Activated naive CD8-positive, alpha-beta T cell treated with anti-CD3 and anti-CD28 coated beads, Interleukin-2, amount 10 ng/mL, durations not matched to agents 7 days and 5 days (primary cell): Measurements from ENCODE around the gene GPR31. TPM values are rescaled to one million over a fixed set of nuclear protein-coding genes. Genes with fewer than 3 reads are reported as not detected.
A peak's percentile ranks its signal among the peaks of the same experiment; 100 is the strongest.

ENCODE experiments used
- ATAC-seq: fragments of 150-1000 bp; cut with Tn5 transposase; one replicate; pipeline ENCODE4 v1.10.0; 2021; ENCODE audit warnings: low read depth, moderate library complexity
- POLR2A ChIA-PET: fragments of 350-600 bp; sonication (Branson Sonifier 250); formaldehyde crosslinking; loops from one replicate; lab custom pipeline; 2021; ENCODE audit warnings: antibody characterized with exemption; lab: Charles Lee
- DNase-seq: peaks from one replicate; pipeline ENCODE4 v3.0.0; 2021
- H3K27ac Mint-ChIP-seq: one replicate; pipeline ENCODE4 v1.8.0; 2022; ENCODE audit warnings: mild to moderate bottlenecking, mixed read lengths
- H3K27me3 Mint-ChIP-seq: one replicate; pipeline ENCODE4 v1.8.0; 2022; ENCODE audit warnings: mild to moderate bottlenecking, moderate library complexity, mixed read lengths
- H3K36me3 Mint-ChIP-seq: one replicate; pipeline ENCODE4 v1.8.0; 2021; ENCODE audit warnings: mild to moderate bottlenecking, mixed read lengths
- H3K4me1 Mint-ChIP-seq: one replicate; pipeline ENCODE4 v1.8.0; 2021; ENCODE audit warnings: mixed read lengths
- H3K4me3 Mint-ChIP-seq: one replicate; pipeline ENCODE4 v1.8.0; 2022; ENCODE audit warnings: mild to moderate bottlenecking, moderate library complexity, mixed read lengths
- H3K9me3 Mint-ChIP-seq: one replicate; pipeline ENCODE4 v1.8.0; 2021; ENCODE audit warnings: mixed read lengths
- total RNA-seq, 2 experiments: library from RNA; stranded (reverse); gene quantifications; one replicate each; pipeline ENCODE4 v1.2.3, GENCODE V29; 2021

Gene GPR31
- total RNA-seq, 2 experiments from 2014 or later = not detected

DNA sequence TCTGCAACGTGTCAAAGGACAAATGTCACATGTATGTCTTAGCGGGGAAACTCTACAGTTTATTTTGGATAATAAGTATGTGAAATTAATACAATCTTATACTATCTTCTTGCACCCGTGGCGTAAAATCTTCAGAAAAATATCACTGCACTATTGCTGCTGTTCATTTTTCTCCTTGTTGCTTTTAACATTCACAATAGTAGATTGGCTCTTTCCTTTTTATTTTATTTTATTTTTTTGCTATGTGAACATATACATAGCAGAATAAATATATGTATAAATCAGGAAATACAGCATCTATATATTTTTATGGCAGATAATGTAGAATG is 15.4 kb downstream of the GPR31 start:
- no peak for ATAC-seq
- Mint-ChIP-seq H3K4me1 (peaks cover under 1% of the 10 kb centered on the region), H3K9me3 (no peaks in the 10 kb centered on the region), H3K27ac (no peak overlapping the region), H3K27me3 (peaks cover 18% of the 10 kb centered on the region), H3K36me3 (no peaks in the 10 kb centered on the region), H3K4me3 (no peak overlapping the region)
- POLR2A ChIA-PET = interaction anchor here (1.2 kb wide), 1 partner anchor 143 kb away, joined by 4 read pairs; the partner anchor contains the start of gene CEP43
- no peak for DNase-seq

DNA sequence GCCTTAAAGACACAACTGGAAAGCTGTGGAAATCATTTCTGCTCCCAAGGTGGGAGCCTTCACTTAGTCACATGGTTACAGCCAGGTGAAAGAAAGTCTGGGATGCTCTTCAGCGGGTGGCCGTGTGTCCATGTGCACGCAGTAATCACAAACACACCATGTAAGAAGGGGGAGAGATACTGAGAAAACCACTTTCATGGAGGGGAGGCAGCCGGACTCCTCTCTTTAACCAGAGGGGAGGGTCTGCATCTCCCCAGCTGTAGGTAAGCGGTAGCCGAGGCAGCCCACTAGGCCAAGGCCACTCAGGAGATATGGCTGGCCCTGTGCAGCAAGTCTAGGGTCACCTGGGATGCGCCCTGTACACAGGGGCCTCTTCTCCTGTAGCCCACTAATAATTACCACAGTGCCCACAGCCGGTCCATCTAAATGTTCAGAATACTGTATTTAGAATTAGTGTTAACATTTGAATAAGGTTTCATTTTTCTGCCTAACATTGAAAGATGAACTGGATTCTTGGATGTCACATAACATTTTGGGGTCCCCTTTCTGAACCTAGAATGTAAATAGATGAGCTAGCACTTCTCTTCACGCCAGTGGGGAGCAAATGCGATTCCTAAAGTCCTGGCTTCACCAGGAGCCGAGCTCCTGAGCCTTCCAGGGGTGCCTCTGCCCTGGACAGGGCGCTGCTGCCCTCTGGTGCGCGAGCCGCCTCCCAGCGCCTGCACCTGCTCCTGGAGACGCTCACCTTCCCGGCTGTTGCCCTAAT is 15.9 kb downstream of the GPR31 start:
- Mint-ChIP-seq H3K27ac (no peak overlapping the region), H3K9me3 (no peaks in the 10 kb centered on the region), H3K4me3 (no peak overlapping the region), H3K36me3 (no peaks in the 10 kb centered on the region), H3K27me3 (peaks cover 21% of the 10 kb centered on the region), H3K4me1 (peaks cover 3% of the 10 kb centered on the region)
- DNase-seq (peak; percentile 66), ATAC-seq (peak; percentile 80)
- POLR2A ChIA-PET = interaction anchor here (1.2 kb wide), 1 partner anchor 143 kb away, joined by 4 read pairs; the partner anchor contains the start of gene CEP43

- Mint-ChIP-seq H3K27me3 (peaks cover 18% of the 10 kb centered on the region), H3K4me3 (no peak overlapping the region), H3K36me3 (no peaks in the 10 kb centered on the region), H3K27ac (no peak overlapping the region), H3K4me1 (peaks cover 3% of the 10 kb centered on the region), H3K9me3 (no peaks in the 10 kb centered on the region)
- ATAC-seq (no peak), DNase-seq (no peak)
- POLR2A ChIA-PET = interaction anchor here (0.6 kb wide), 1 partner anchor 101 kb away, joined by 3 read pairs; no protein-coding TSS in a partner anchor
Observed at GRCh38 chr6:167140589-167141474, 16.9 kb downstream of the GPR31 start.

- H3K4me1 Mint-ChIP-seq = peaks cover 3% of the 10 kb centered on the region
- POLR2A ChIA-PET = interaction anchor here (1.0 kb wide), 1 partner anchor 17 kb away, joined by 3 read pairs; the partner anchor contains the start of gene CCR6
- H3K4me3 Mint-ChIP-seq = no peak overlapping the region
- no peak for ATAC-seq
- H3K9me3 Mint-ChIP-seq = no peaks in the 10 kb centered on the region
- no peaks in the 10 kb centered on the region for H3K36me3 Mint-ChIP-seq
- no peak for DNase-seq
- peaks cover 18% of the 10 kb centered on the region for H3K27me3 Mint-ChIP-seq
- no peak overlapping the region for H3K27ac Mint-ChIP-seq
Observed at GRCh38 chr6:167139761-167140160, 18.0 kb downstream of the GPR31 start.

GRCh38 chr6:167137881-167138280 is 19.9 kb downstream of the GPR31 start:
- no peak for ATAC-seq
- no peak for DNase-seq
- Mint-ChIP-seq H3K36me3 (no peaks in the 10 kb centered on the region), H3K27ac (no peak overlapping the region), H3K9me3 (no peaks in the 10 kb centered on the region), H3K27me3 (peaks cover 12% of the 10 kb centered on the region), H3K4me1 (peaks cover 3% of the 10 kb centered on the region), H3K4me3 (no peak overlapping the region)
- POLR2A ChIA-PET = interaction anchor here (0.7 kb wide), 1 partner anchor 227 kb away, joined by 4 read pairs; no protein-coding TSS in a partner anchor

- DNase-seq (no peak), ATAC-seq (no peak)
- Mint-ChIP-seq H3K4me3 (no peak overlapping the region), H3K27me3 (peaks cover 13% of the 10 kb centered on the region), H3K36me3 (no peaks in the 10 kb centered on the region), H3K27ac (no peak overlapping the region), H3K4me1 (peaks cover 3% of the 10 kb centered on the region), H3K9me3 (no peaks in the 10 kb centered on the region)
- POLR2A ChIA-PET = no interaction called here
Observed at GRCh38 chr6:167137081-167137480, 20.7 kb downstream of the GPR31 start.

DNA sequence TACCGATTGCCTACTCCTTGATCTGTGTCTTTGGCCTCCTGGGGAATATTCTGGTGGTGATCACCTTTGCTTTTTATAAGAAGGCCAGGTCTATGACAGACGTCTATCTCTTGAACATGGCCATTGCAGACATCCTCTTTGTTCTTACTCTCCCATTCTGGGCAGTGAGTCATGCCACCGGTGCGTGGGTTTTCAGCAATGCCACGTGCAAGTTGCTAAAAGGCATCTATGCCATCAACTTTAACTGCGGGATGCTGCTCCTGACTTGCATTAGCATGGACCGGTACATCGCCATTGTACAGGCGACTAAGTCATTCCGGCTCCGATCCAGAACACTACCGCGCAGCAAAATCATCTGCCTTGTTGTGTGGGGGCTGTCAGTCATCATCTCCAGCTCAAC is 21.4 kb downstream of the GPR31 start:
- H3K36me3 Mint-ChIP-seq = no peaks in the 10 kb centered on the region
- DNase-seq = no peak
- no peak overlapping the region for H3K4me3 Mint-ChIP-seq
- no peak for ATAC-seq
- peaks cover 13% of the 10 kb centered on the region for H3K27me3 Mint-ChIP-seq
- H3K27ac Mint-ChIP-seq = no peak overlapping the region
- H3K4me1 Mint-ChIP-seq = peaks cover 3% of the 10 kb centered on the region
- H3K9me3 Mint-ChIP-seq = no peaks in the 10 kb centered on the region
- POLR2A ChIA-PET = no interaction called here

DNA sequence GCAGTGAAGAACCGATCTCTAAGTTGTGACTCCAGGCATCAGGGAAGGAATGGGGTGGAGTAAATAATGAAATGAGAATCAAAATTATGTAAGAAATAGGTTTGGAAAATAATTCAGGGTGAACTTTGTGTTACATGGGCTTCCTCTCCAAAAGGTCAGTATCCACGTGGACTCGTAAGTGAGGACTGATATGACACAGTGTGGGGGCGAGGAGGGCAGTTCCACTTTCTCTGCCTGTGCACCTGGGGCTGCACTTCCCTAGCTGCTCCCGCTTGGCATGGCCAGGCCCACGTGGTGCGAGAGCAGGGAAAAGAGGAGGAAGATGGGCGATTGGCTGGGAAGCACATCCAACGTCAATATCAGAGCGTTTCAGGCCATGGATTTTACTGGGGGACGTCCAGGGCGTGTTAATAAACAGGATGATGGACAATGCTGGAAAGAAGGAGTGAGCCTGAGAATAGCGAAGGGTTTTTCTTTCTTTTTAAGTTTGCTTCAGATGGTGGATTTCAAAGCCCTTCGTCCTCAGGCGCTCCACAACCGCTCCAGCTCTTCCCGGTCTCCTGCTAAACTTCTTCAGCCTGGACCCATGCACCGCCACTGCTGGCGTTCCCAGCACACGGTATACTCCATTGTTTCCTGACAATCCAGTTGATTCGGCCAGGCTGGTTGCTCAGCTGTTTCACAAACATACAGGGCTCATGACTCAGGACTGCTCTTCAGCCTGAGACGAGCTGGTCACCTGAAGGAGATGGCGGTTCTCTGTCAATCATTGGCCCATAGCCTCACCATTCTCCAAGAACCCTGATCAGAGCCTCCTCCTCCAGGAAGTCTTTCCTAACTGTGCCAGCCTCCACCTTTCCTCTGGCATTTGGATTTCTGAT is 23.1 kb downstream of the GPR31 start:
- ATAC-seq (no peak), DNase-seq (no peak)
- H3K4me3 Mint-ChIP-seq = no peak overlapping the region
- H3K27ac Mint-ChIP-seq = no peak overlapping the region
- POLR2A ChIA-PET = no interaction called here
- no peaks in the 10 kb centered on the region for H3K36me3 Mint-ChIP-seq
- no peaks in the 10 kb centered on the region for H3K9me3 Mint-ChIP-seq
- H3K27me3 Mint-ChIP-seq = peaks cover 10% of the 10 kb centered on the region
- peaks cover 8% of the 10 kb centered on the region for H3K4me1 Mint-ChIP-seq

DNA sequence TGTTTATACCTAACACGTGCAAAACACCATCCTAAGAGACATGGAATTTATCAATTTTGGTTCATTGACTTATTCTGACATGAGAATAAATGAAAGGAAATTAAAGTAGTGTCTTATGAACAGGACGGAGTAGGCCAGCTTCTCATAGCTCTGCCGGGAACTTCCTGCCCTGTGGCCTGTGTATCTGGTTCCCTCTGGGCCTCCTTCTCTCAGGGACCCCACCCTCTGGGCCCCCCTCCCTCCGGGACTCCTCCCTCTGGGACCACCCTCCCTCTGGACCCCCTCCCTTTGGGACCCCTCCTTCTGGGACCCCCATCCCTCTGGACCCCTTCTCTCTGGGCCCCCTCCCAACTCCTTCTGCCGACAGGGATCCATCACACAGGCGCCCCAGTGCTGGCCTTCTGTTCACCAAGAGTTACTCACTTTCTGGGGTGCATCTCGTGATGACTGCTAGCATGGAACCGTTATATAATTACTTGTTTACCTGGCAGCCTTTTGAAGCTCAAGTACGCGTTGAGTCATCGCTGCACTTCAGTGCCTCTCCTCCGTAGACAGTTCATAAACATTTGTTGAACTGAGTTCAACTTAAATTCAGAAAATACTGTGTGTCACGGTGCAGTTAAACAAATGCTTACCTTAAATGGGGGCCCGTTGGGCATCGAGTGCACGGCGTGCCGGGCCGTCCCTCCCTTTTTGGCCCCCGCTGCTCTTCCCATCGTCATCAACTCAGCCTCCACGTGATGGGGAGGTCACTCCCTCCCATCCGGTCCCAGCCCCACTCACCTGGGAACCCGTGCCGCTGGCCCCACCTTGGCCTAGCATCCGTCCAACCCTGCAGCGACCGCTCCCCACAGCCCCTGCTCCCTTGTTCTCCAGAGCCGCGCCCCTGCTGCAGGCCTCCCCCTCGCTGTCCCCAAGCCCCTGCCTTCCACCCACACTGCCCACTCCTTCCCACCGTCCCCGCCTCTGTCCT is 26.8 kb downstream of the GPR31 start:
- Mint-ChIP-seq H3K4me1 (peaks cover 8% of the 10 kb centered on the region), H3K27ac (no peak overlapping the region), H3K36me3 (peaks cover 2% of the 10 kb centered on the region), H3K9me3 (no peaks in the 10 kb centered on the region), H3K4me3 (no peak overlapping the region), H3K27me3 (peaks cover 1% of the 10 kb centered on the region)
- POLR2A ChIA-PET = no interaction called here
- DNase-seq (no peak), ATAC-seq (no peak)

- Mint-ChIP-seq H3K4me3 (no peak overlapping the region), H3K4me1 (peaks cover 8% of the 10 kb centered on the region), H3K36me3 (peaks cover 2% of the 10 kb centered on the region), H3K27me3 (peaks cover 1% of the 10 kb centered on the region), H3K9me3 (no peaks in the 10 kb centered on the region), H3K27ac (no peak overlapping the region)
- no peak for DNase-seq
- POLR2A ChIA-PET = no interaction called here
- ATAC-seq = peak; percentile 56
Observed at GRCh38 chr6:167130008-167130677, 27.6 kb downstream of the GPR31 start.

DNA sequence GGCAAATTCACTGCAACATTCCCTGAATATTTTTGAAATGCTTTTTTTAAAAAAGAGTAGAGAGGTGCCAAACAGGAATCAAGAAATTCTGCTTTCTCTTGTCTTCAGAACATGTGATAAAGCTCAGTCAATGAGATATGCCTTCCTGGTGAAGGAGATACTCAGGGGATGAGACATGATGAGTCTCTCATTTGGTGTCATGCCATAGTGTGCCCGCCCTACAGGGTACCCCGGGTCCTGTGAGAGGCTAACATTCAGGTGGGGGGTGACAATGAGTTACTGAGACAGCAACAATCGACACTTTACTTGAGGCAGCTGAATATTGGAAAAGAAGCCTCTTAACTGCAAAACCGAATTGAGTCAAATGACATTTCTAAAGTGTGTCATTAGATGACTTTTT is 28.2 kb downstream of the GPR31 start:
- ATAC-seq (no peak), DNase-seq (no peak)
- Mint-ChIP-seq H3K4me3 (no peak overlapping the region), H3K27ac (no peak overlapping the region), H3K4me1 (peaks cover 8% of the 10 kb centered on the region), H3K27me3 (peaks cover 1% of the 10 kb centered on the region), H3K9me3 (no peaks in the 10 kb centered on the region), H3K36me3 (peaks cover 2% of the 10 kb centered on the region)
- POLR2A ChIA-PET = no interaction called here

GRCh38 chr6:167129159-167129558 is 28.6 kb downstream of the GPR31 start:
- POLR2A ChIA-PET = no interaction called here
- ATAC-seq (no peak), DNase-seq (no peak)
- Mint-ChIP-seq H3K27ac (no peak overlapping the region), H3K9me3 (no peaks in the 10 kb centered on the region), H3K36me3 (peaks cover 2% of the 10 kb centered on the region), H3K27me3 (peaks cover 1% of the 10 kb centered on the region), H3K4me3 (no peak overlapping the region), H3K4me1 (peaks cover 8% of the 10 kb centered on the region)
